ENCODE results near the gene PRKX.

- TF ChIP-seq POLR2A (IDR thresholded peaks at IDR 0.05) (no peak), CTCF (IDR thresholded peaks at IDR 0.05) (no peak)
Observed at GRCh38 chrX:3712870-3713224, 602 bp downstream of the PRKX start.
